PC-3 (cell line): ENCODE results near the gene CXCL5.

Experiments used
- EZH2 ChIP-seq: fragments of 300-600 bp; sonication (generic); IDR thresholded peaks from one replicate; pipeline ENCODE4 v1.6.1; 2017; ENCODE audit warnings: antibody characterized with exemption, mild to moderate bottlenecking, low read length; ENCODE audit not compliant: unreplicated experiment
- EZH2phosphoT487 ChIP-seq: fragments of 300-600 bp; sonication (generic); IDR thresholded peaks from 2 replicates; pipeline ENCODE4 v1.6.1; 2018; ENCODE audit warnings: mild to moderate bottlenecking, antibody characterized with exemption, low read length, borderline replicate concordance
- TF ChIP-seq, protein P1 (sequence below): fragments of 300-600 bp; sonication (generic); conservative IDR thresholded peaks from 2 replicates; pipeline ENCODE4 v1.5.1; 2017; ENCODE audit warnings: antibody characterized with exemption, low read depth, mild to moderate bottlenecking, low read length

DNA sequence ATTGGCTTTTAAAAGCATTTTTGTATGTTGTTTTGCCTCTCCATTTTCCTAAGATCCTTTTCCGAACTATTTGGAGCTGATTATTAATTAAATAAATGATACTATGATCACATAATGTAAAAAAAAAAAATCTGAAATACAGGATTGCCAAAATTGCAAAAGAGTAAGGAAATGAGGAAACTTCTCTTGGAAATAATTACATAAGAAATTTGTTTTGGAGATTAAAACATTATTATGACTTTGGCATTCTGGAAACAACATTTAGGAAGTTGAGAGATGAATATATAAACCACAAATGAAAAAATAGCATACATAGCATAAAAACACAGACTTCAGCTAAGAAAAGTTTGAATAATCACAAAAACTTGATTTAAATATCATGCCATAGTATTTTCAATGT is 50.2 kb downstream of the CXCL5 start:
- TF ChIP-seq, protein P1, sequence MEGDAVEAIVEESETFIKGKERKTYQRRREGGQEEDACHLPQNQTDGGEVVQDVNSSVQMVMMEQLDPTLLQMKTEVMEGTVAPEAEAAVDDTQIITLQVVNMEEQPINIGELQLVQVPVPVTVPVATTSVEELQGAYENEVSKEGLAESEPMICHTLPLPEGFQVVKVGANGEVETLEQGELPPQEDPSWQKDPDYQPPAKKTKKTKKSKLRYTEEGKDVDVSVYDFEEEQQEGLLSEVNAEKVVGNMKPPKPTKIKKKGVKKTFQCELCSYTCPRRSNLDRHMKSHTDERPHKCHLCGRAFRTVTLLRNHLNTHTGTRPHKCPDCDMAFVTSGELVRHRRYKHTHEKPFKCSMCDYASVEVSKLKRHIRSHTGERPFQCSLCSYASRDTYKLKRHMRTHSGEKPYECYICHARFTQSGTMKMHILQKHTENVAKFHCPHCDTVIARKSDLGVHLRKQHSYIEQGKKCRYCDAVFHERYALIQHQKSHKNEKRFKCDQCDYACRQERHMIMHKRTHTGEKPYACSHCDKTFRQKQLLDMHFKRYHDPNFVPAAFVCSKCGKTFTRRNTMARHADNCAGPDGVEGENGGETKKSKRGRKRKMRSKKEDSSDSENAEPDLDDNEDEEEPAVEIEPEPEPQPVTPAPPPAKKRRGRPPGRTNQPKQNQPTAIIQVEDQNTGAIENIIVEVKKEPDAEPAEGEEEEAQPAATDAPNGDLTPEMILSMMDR, result no peak
- TF ChIP-seq EZH2phosphoT487 (no peak), EZH2 (no peak)
